ENCODE data around the gene MAPRE3.
A peak's percentile ranks its signal among the peaks of the same experiment; 100 is the strongest.
"Not testable (repeated sequence)": the region's sequence is repeated elsewhere in the genome, so short reads cannot be mapped to it uniquely, and the experiment has no call there.

MAPRE3 gene

GRCh38 chr2:27069436-27069835 is 99.0 kb downstream of the MAPRE3 start:
- Histone ChIP-seq H3K27ac (ENCODE audit: low read depth, low read length) (no peak overlapping the region), H3K27me3 (ENCODE audit: control insufficient read depth in 1 of 2, insufficient read depth in 2 of 2, low read length in 2 of 2) (no peaks in the 10 kb centered on the region), H3K4me3 (ENCODE audit: low read depth in 1 of 2, low read length in 2 of 2) (peak overlapping the region in 1 of 2 donors; percentile 90), H3K4me1 (ENCODE audit: insufficient read depth, low read length) (peaks cover 47% of the 10 kb centered on the region), H3K9me3 (ENCODE audit: low read length) (no peaks in the 10 kb centered on the region), H3K9ac (ENCODE audit: low read length) (peak overlapping the region; percentile 98), H3K36me3 (ENCODE audit: insufficient read depth, low read length) (peaks cover 45% of the 10 kb centered on the region)

- Histone ChIP-seq H3K27ac (ENCODE audit: low read depth, low read length) (peak overlapping the region; percentile 83), H3K4me3 (ENCODE audit: low read depth in 1 of 2, low read length in 2 of 2) (peak overlapping the region; percentile 89 to 90), H3K9ac (ENCODE audit: low read length) (peak overlapping the region; percentile 98), H3K4me1 (ENCODE audit: insufficient read depth, low read length) (peaks cover 54% of the 10 kb centered on the region), H3K27me3 (ENCODE audit: control insufficient read depth in 1 of 2, insufficient read depth in 2 of 2, low read length in 2 of 2) (no peaks in the 10 kb centered on the region), H3K36me3 (ENCODE audit: insufficient read depth, low read length) (peaks cover 45% of the 10 kb centered on the region), H3K9me3 (ENCODE audit: low read length) (no peaks in the 10 kb centered on the region)
These were observed 99.7 kb downstream of the MAPRE3 start for GRCh38 chr2:27069961-27070618.

GRCh38 chr2:27070653-27071276 is 100.3 kb downstream of the MAPRE3 start:
- H3K27ac ChIP-seq (ENCODE audit: low read depth, low read length), result peak overlapping the region; percentile 83
- H3K4me3 ChIP-seq (ENCODE audit: low read depth in 1 of 2, low read length in 2 of 2), result peak overlapping the region; percentile 89 to 90
- no peaks in the 10 kb centered on the region for H3K27me3 ChIP-seq (ENCODE audit: control insufficient read depth in 1 of 2, insufficient read depth in 2 of 2, low read length in 2 of 2)

GRCh38 chr2:27071277-27071989 is 101.0 kb downstream of the MAPRE3 start, which contains the start of gene OST4:
Gene OST4, minus strand, starts transcription at chr2:27071654.
- H3K9me3 ChIP-seq (ENCODE audit: low read length), result no peaks in the 10 kb centered on the region
- H3K27ac ChIP-seq (ENCODE audit: low read depth, low read length), result peak within 1 kb of the TSS; percentile 96
- no peaks in the 10 kb centered on the region for H3K27me3 ChIP-seq (ENCODE audit: control insufficient read depth in 1 of 2, insufficient read depth in 2 of 2, low read length in 2 of 2)
- H3K4me1 ChIP-seq (ENCODE audit: insufficient read depth, low read length), result peaks cover 62% of the 10 kb centered on the region
- peak within 1 kb of the TSS; percentile 89 to 90 for H3K4me3 ChIP-seq (ENCODE audit: low read depth in 1 of 2, low read length in 2 of 2)
- H3K36me3 ChIP-seq (ENCODE audit: insufficient read depth, low read length), result peaks cover 32% of the 10 kb centered on the region
- H3K9ac ChIP-seq (ENCODE audit: low read length), result peak within 1 kb of the TSS; percentile 98

More at GRCh38 chr2:27070653-27071276, 100.3 kb downstream of the MAPRE3 start:
- peaks cover 38% of the 10 kb centered on the region for H3K36me3 ChIP-seq (ENCODE audit: insufficient read depth, low read length)
- H3K9me3 ChIP-seq (ENCODE audit: low read length), result no peaks in the 10 kb centered on the region
- H3K4me1 ChIP-seq (ENCODE audit: insufficient read depth, low read length), result peaks cover 61% of the 10 kb centered on the region
- H3K9ac ChIP-seq (ENCODE audit: low read length), result peak overlapping the region; percentile 98

GRCh38 chr2:27071990-27072830 is 101.8 kb downstream of the MAPRE3 start:
- peaks cover 32% of the 10 kb centered on the region for H3K36me3 ChIP-seq (ENCODE audit: insufficient read depth, low read length)
- peaks cover 66% of the 10 kb centered on the region for H3K4me1 ChIP-seq (ENCODE audit: insufficient read depth, low read length)
- H3K9me3 ChIP-seq (ENCODE audit: low read length), result no peaks in the 10 kb centered on the region
- H3K27me3 ChIP-seq (ENCODE audit: control insufficient read depth in 1 of 2, insufficient read depth in 2 of 2, low read length in 2 of 2), result no peaks in the 10 kb centered on the region
- H3K27ac ChIP-seq (ENCODE audit: low read depth, low read length), result peak overlapping the region; percentile 96
- peak overlapping the region; percentile 51 for H3K9ac ChIP-seq (ENCODE audit: low read length)
- H3K4me3 ChIP-seq (ENCODE audit: low read depth in 1 of 2, low read length in 2 of 2), result peak overlapping the region; percentile 68 to 90

GRCh38 chr2:27072920-27073319 is 102.5 kb downstream of the MAPRE3 start:
- Histone ChIP-seq H3K9ac (ENCODE audit: low read length) (no peak overlapping the region), H3K36me3 (ENCODE audit: insufficient read depth, low read length) (peaks cover 26% of the 10 kb centered on the region), H3K27ac (ENCODE audit: low read depth, low read length) (peak overlapping the region; percentile 96), H3K9me3 (ENCODE audit: low read length) (no peaks in the 10 kb centered on the region), H3K27me3 (ENCODE audit: control insufficient read depth in 1 of 2, insufficient read depth in 2 of 2, low read length in 2 of 2) (no peaks in the 10 kb centered on the region), H3K4me1 (ENCODE audit: insufficient read depth, low read length) (peaks cover 73% of the 10 kb centered on the region), H3K4me3 (ENCODE audit: low read depth in 1 of 2, low read length in 2 of 2) (peak overlapping the region in 1 of 2 donors; percentile 90)

DNA sequence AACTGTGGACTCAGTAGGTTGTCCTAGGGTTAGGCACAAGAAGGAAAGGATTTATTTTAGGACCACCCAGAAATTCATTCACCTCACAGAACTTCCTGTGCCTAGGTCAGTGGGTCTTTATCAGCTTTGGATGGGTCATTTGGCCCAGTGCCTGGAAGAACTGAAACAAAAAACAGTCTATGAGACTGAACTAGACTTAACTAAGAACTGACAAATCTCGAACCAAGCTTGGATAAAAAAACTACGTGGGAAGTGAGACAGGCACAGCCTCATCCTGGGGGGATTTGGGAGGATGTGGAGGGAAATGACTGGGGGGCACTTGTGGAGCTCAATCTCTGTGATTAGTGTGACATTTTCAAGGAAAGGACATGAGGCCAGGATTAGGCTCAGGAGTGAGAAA is 103.3 kb downstream of the MAPRE3 start:
- H3K9me3 ChIP-seq (ENCODE audit: low read length), result no peaks in the 10 kb centered on the region
- H3K4me1 ChIP-seq (ENCODE audit: insufficient read depth, low read length), result peaks cover 69% of the 10 kb centered on the region
- H3K36me3 ChIP-seq (ENCODE audit: insufficient read depth, low read length), result peaks cover 19% of the 10 kb centered on the region
- H3K27me3 ChIP-seq (ENCODE audit: control insufficient read depth in 1 of 2, insufficient read depth in 2 of 2, low read length in 2 of 2), result no peaks in the 10 kb centered on the region
- H3K4me3 ChIP-seq (ENCODE audit: low read depth in 1 of 2, low read length in 2 of 2), result peak overlapping the region in 1 of 2 donors; percentile 90
- H3K27ac ChIP-seq (ENCODE audit: low read depth, low read length), result peak overlapping the region; percentile 85
- H3K9ac ChIP-seq (ENCODE audit: low read length), result peak overlapping the region; percentile 37

DNA sequence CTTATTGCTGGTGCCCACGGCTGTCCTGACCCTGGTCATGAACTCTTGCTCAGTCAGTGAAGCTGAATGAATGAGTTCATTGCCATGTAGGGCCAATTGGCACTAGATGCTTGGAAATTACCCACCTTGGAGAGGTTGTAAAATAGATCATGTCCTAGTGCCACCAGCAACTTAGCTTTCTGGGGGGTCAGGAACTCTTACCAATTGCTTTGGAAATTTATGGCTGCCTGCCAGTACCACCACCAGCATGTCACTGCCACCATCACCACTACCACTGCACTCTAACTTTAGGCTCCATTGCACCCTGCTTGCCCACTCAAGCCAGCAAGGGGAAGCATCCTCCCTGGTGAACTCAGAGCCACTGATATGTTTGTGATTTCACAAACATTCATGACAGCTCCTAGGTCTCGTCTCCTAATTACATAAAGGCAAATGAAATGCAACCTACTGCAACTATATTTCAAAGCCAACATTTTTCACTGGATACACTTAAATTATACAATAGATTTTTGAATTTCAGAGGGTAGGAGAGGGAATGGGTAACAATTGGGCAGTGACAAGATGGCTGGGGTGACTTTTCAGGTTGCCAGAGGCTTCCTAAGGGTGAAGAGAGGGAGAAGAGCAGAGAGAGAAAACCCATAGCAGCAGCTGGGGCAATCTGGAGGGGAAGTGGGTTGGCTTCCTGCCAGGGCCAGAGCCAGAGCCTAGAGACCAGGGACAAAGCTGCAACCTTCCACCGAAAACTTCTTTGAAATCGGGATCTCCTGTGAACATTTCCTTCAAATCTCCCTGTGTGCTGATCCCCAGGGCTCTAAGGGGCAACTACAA is 104.5 kb downstream of the MAPRE3 start:
- Histone ChIP-seq H3K9ac (ENCODE audit: low read length) (no peak overlapping the region), H3K27me3 (ENCODE audit: control insufficient read depth in 1 of 2, insufficient read depth in 2 of 2, low read length in 2 of 2) (no peaks in the 10 kb centered on the region), H3K36me3 (ENCODE audit: insufficient read depth, low read length) (peaks cover 8% of the 10 kb centered on the region), H3K4me3 (ENCODE audit: low read depth in 1 of 2, low read length in 2 of 2) (no peak overlapping the region), H3K9me3 (ENCODE audit: low read length) (no peaks in the 10 kb centered on the region), H3K4me1 (ENCODE audit: insufficient read depth, low read length) (peaks cover 58% of the 10 kb centered on the region), H3K27ac (ENCODE audit: low read depth, low read length) (peak overlapping the region; percentile 85)

DNA sequence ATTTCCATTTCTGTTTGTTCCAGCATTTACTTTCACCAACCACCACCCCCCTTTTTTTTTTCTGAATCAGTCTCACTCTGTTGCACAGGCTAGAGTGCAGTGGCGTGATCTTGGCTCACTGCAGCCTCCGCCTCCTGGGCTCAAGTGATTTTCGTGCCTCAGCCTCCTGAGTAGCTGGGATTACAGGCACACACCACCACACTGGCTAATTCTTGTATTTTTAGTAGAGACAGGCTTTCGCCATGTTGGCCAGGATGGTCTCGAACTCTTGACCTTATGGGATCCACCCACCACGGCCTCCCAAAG is 105.1 kb downstream of the MAPRE3 start:
- Histone ChIP-seq H3K27ac (ENCODE audit: low read depth, low read length) (peak overlapping the region; percentile 85), H3K4me1 (ENCODE audit: insufficient read depth, low read length) (peaks cover 58% of the 10 kb centered on the region)
- H3K27me3 ChIP-seq (ENCODE audit: control insufficient read depth in 1 of 2, insufficient read depth in 2 of 2, low read length in 2 of 2); H3K36me3 ChIP-seq (ENCODE audit: insufficient read depth, low read length); H3K9ac ChIP-seq (ENCODE audit: low read length); H3K4me3 ChIP-seq (ENCODE audit: low read depth in 1 of 2, low read length in 2 of 2); H3K9me3 ChIP-seq (ENCODE audit: low read length): not testable (repeated sequence)

GRCh38 chr2:27076323-27076722 is 105.9 kb downstream of the MAPRE3 start:
- no peaks in the 10 kb centered on the region for H3K27me3 ChIP-seq (ENCODE audit: control insufficient read depth in 1 of 2, insufficient read depth in 2 of 2, low read length in 2 of 2)
- H3K9me3 ChIP-seq (ENCODE audit: low read length), result no peaks in the 10 kb centered on the region
- no peaks in the 10 kb centered on the region for H3K36me3 ChIP-seq (ENCODE audit: insufficient read depth, low read length)
- peak overlapping the region; percentile 85 for H3K27ac ChIP-seq (ENCODE audit: low read depth, low read length)
- H3K4me1 ChIP-seq (ENCODE audit: insufficient read depth, low read length), result peaks cover 58% of the 10 kb centered on the region
- no peak overlapping the region for H3K4me3 ChIP-seq (ENCODE audit: low read depth in 1 of 2, low read length in 2 of 2)
- H3K9ac ChIP-seq (ENCODE audit: low read length), result no peak overlapping the region
